SU-DHL-6 (cell line): ENCODE data around the gene RARS2.

Experiments used
- CTCF ChIP-seq: fragments of 200-600 bp; sonication (generic); IDR thresholded peaks from one replicate; pipeline ENCODE4 v1.5.1; 2017; ENCODE audit warnings: antibody characterized with exemption, mild to moderate bottlenecking, low read length, moderate library complexity; ENCODE audit not compliant: insufficient read depth, poor library complexity, severe bottlenecking
- EZH2phosphoT487 ChIP-seq: fragments of 200-600 bp; sonication (generic), shearing (Covaris generic); conservative IDR thresholded peaks from 2 replicates; pipeline ENCODE4 v1.6.1; 2018; ENCODE audit warnings: mild to moderate bottlenecking, antibody characterized with exemption, low read length, moderate library complexity, mixed read lengths

- TF ChIP-seq CTCF (no peak), EZH2phosphoT487 (no peak)
Observed at GRCh38 chr6:87574237-87574804, 15.5 kb downstream of the RARS2 start.
